ENCODE results near the gene HP. TPM values are rescaled to one million over a fixed set of nuclear protein-coding genes. Genes with fewer than 3 reads are reported as not detected.

Gene HP
- total and polyA plus RNA-seq, 2 of the 4 experiments (the other 2 are of a cell fraction): not detected

DNA sequence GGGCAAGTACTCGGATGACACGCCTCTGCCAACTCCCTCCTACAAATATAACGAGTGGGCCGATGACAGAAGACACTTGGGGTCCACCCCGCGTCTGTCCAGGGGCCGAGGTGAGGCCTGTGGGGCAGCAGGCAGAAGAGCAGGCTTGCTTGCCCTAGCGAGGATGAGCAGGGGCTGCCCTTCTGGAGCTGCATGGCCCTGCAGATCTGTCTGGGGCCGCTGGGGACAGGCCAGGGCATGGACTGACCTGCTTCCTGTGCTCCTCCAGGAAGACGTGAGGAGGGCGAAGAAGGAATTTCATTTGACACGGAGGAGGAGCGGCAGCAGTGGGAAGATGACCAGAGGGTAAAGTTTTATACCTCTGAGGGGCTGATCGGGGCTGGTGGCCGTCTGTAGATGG is 44.6 kb downstream of the HP start:
- dilution Hi-C loops (cut with HindIII; ENCODE audit: low sequenced_read_pairs, unreplicated experiment) (no loop called here), in situ Hi-C loops (cut with MboI; ENCODE audit: low sequenced_read_pairs) (no loop called here), intact Hi-C loops (cut with micrococcal nuclease) (loop anchor here (1.0 to 10.0 kb wide), 2 partner anchors 33 to 64 kb away; no protein-coding TSS in a partner anchor)
- Histone ChIP-seq H3K23ac (ENCODE audit: low read depth, low read length) (no peak overlapping the region), H4K5ac (ENCODE audit: low read depth, low read length) (no peak overlapping the region), H3K79me1 (ENCODE audit: low read depth in 1 of 2, low read length in 2 of 2) (peaks cover 4 to 28% of the 10 kb centered on the region in 2 experiments; a peak in 3 of 4 replicates), H2AK9ac (replicated peaks; ENCODE audit: low read depth, low read length, poor library complexity) (no peak overlapping the region), H4K20me1 (ENCODE audit: insufficient read depth, low read length) (no peaks in the 10 kb centered on the region; the same call in 1 of the 2 replicates), H3K27ac (ENCODE audit: insufficient read depth, low read length) (no peak overlapping the region), H3K9ac (ENCODE audit: low read depth, low read length) (no peak overlapping the region), H4K8ac (ENCODE audit: low read depth in 2 of 2, low read length in 2 of 2) (no peak overlapping the region), H3K4ac (ENCODE audit: low read depth, low read length) (no peak overlapping the region), H3K27me3 (ENCODE audit: control insufficient read depth, insufficient read depth, low read length) (no peaks in the 10 kb centered on the region), H3K9me3 (ENCODE audit: control insufficient read depth, insufficient read depth, low read length) (no peaks in the 10 kb centered on the region), H3K4me3 (ENCODE audit: insufficient read depth, low read depth, low read length) (no peak overlapping the region), H2AFZ (replicated peaks; ENCODE audit: low read length, poor library complexity) (no peak overlapping the region), H3K4me1 (ENCODE audit: control insufficient read depth, insufficient read depth, low read length) (no peaks in the 10 kb centered on the region), H4K91ac (ENCODE audit: insufficient read depth, low read depth, low read length) (no peak overlapping the region), H2BK5ac (ENCODE audit: low read depth, low read length, poor library complexity, severe bottlenecking) (no peak overlapping the region), H3K36me3 (ENCODE audit: control insufficient read depth, insufficient read depth, low read length) (peaks cover 67% of the 10 kb centered on the region), H2BK15ac (ENCODE audit: low read depth, low read length) (no peak overlapping the region), H2BK120ac (ENCODE audit: low read depth, low read length) (no peak overlapping the region), H3K4me2 (ENCODE audit: low read depth, low read length) (no peak overlapping the region), H2BK20ac (ENCODE audit: low read depth, low read length) (no peak overlapping the region), H2AK5ac (ENCODE audit: low read depth, low read length) (no peak overlapping the region), H3K18ac (ENCODE audit: low read depth, low read length) (no peak overlapping the region), H3K9me1 (ENCODE audit: insufficient read depth, low read length) (no peaks in the 10 kb centered on the region), H3K14ac (replicated peaks; ENCODE audit: low read depth, low read length) (no peak overlapping the region), H3K56ac (ENCODE audit: extremely low read depth, insufficient read depth, low read length) (no peak overlapping the region)
- ChIA-PET POLR2A (ENCODE audit: unreplicated experiment) (no interaction called here), CTCF (no interaction called here)
- WGBS, 2 experiments (ENCODE audit: extremely low coverage in 2 of 2, insufficient read length in 1 of 2): 90% methylated on average over 2 of the region's 15 CpGs; no CpG with 5 or more reads in 1 of the 2 experiments
- DNase-seq (no peak), ATAC-seq (ENCODE audit: low read depth) (no peak)
- BruUV-seq (replicated peaks): no TSS peak
- no peak for TF ChIP-seq FOS (IDR thresholded peaks at IDR 0.05; ENCODE audit: low read depth, low read length)

Data from IMR-90 (cell line).